HCT116 (cell line): ENCODE measurements around the gene TNRC6B. TPM values are rescaled to one million over a fixed set of nuclear protein-coding genes. Genes with fewer than 3 reads are reported as not detected.

ENCODE experiments used
- ATAC-seq: fragments of 200-7000 bp; cut with Tn5 transposase; 2 replicates; pipeline ENCODE4 v1.9.1; 2020; ENCODE audit warnings: mild to moderate bottlenecking, moderate library complexity
- BruUV-seq: library from RNA; stranded (reverse); fragments of 400-500 nt; replicated peaks from 2 replicates; lab custom pipeline; 2021; lab: Mats Ljungman, UMichigan
- CTCF ChIA-PET: fragments of 300-600 bp; sonication (Branson Sonifier 250); formaldehyde crosslinking; loops from one replicate; lab custom pipeline; 2021; ENCODE audit warnings: antibody characterized with exemption; lab: Charles Lee
- POLR2A ChIA-PET: fragments of 300-600, 350-600 bp; sonication (Branson Sonifier 250); formaldehyde crosslinking; loops from one replicate; lab custom pipeline; 2021; ENCODE audit warnings: antibody characterized with exemption; lab: Charles Lee
- RAD21 ChIA-PET, 2 experiments: fragments of 300-600 bp; sonication (Branson Sonifier 250); formaldehyde crosslinking; loops; one replicate each; lab custom pipeline; 2023; ENCODE audit warnings: low total read pairs in 2 of 2; ENCODE audit not compliant: uncharacterized antibody in 2 of 2, unreplicated experiment in 2 of 2, low non-redundant PET in 1 of 2; lab: Charles Lee
- DNase-seq: peaks from one replicate; pipeline ENCODE4 v3.0.0-alpha.2; 2010; ENCODE audit warnings: low read depth, low spot score
- H2AFZ ChIP-seq: fragments of 200-600 bp; shearing (Covaris generic), sonication (generic); 2 replicates; pipeline ENCODE4 v1.6.1; 2017; ENCODE audit warnings: low read depth, mixed run types, mixed read lengths, antibody characterized with exemption, low read length; ENCODE audit not compliant: poor library complexity, severe bottlenecking
- H3K27ac ChIP-seq: 2 replicates; pipeline ENCODE4 v1.5.1; 2012; ENCODE audit warnings: low read depth, low read length
- H3K27me3 ChIP-seq: fragments of 200-600 bp; sonication (generic); 2 replicates; pipeline ENCODE4 v1.6.1; 2016; ENCODE audit warnings: mixed run types, low read length, mixed read lengths; ENCODE audit not compliant: insufficient read depth
- H3K36me3 ChIP-seq, 2 experiments: fragments of 200-500 bp in 1 of 2; fragments of 200-600 bp in 1 of 2; sonication (Bioruptor generic) in 1 of 2; sonication (generic) in 1 of 2; 2 replicates each; pipeline versions ENCODE4 v1.5.1 to v1.6.1; 2014 to 2016; ENCODE audit warnings: low read length in 2 of 2, inconsistent platforms in 1 of 2, mixed read lengths in 1 of 2, mixed run types in 1 of 2; ENCODE audit not compliant: insufficient read depth in 2 of 2, control insufficient read depth in 1 of 2
- H3K4me1 ChIP-seq, 2 experiments: fragments of 200-600 bp in 1 of 2; sonication (generic) in 1 of 2; 2 replicates each; pipeline versions ENCODE4 v1.5.1 to v1.6.1; 2012 to 2017; ENCODE audit warnings: low read length in 2 of 2, inconsistent platforms in 1 of 2, mild to moderate bottlenecking in 1 of 2, mixed read lengths in 1 of 2, mixed run types in 1 of 2, moderate library complexity in 1 of 2; ENCODE audit not compliant: insufficient read depth in 2 of 2, control insufficient read depth in 1 of 2
- H3K4me2 ChIP-seq: fragments of 200-600 bp; sonication (generic); 2 replicates; pipeline ENCODE4 v1.6.1; 2017; ENCODE audit warnings: mixed run types, low read length, mixed read lengths
- H3K4me3 ChIP-seq, 2 experiments: fragments of 200-600 bp in 1 of 2; sonication (generic) in 1 of 2; replicated peaks in 1 of 2; 2 replicates each; pipeline ENCODE4 v1.5.1; 2011 to 2016; ENCODE audit warnings: low read length in 2 of 2, control low read depth in 1 of 2, low read depth in 1 of 2, mild to moderate bottlenecking in 1 of 2, mixed read lengths in 1 of 2, mixed run types in 1 of 2
- H3K79me2 ChIP-seq: fragments of 200-600 bp; sonication (generic); 2 replicates; pipeline ENCODE4 v1.6.1; 2017; ENCODE audit warnings: mild to moderate bottlenecking, mixed run types, low read length, moderate library complexity, mixed read lengths; ENCODE audit not compliant: insufficient read depth
- H3K9ac ChIP-seq: fragments of 200-600 bp; sonication (generic); 2 replicates; pipeline ENCODE4 v1.6.1; 2016; ENCODE audit warnings: low read length, mixed read lengths
- H3K9me2 ChIP-seq: fragments of 200-600 bp; sonication (generic), shearing (Covaris generic); 2 replicates; pipeline ENCODE4 v1.6.1; 2017; ENCODE audit warnings: mixed run types, mild to moderate bottlenecking, moderate library complexity; ENCODE audit not compliant: insufficient read depth
- H3K9me3 ChIP-seq, 2 experiments: fragments of 200-500 bp in 1 of 2; fragments of 200-600 bp in 1 of 2; sonication (Bioruptor generic) in 1 of 2; sonication (generic) in 1 of 2; 2 replicates each; pipeline ENCODE4 v1.6.1; 2014 to 2017; ENCODE audit warnings: low read length in 2 of 2, mixed read lengths in 2 of 2, inconsistent platforms in 1 of 2, low read depth in 1 of 2, mild to moderate bottlenecking in 1 of 2, mixed run types in 1 of 2, moderate library complexity in 1 of 2; ENCODE audit not compliant: control insufficient read depth in 1 of 2, insufficient read depth in 1 of 2
- H4K20me1 ChIP-seq: fragments of 200-600 bp; sonication (generic), shearing (Covaris generic); 2 replicates; pipeline ENCODE4 v1.6.1; 2017; ENCODE audit warnings: mixed run types, mild to moderate bottlenecking, moderate library complexity; ENCODE audit not compliant: insufficient read depth
- CEBPB ChIP-seq: IDR thresholded peaks from 2 replicates; pipeline ENCODE4 v1.6.1; 2012; ENCODE audit warnings: low read depth
- EGR1 ChIP-seq: IDR thresholded peaks from 2 replicates; pipeline ENCODE4 v1.6.1; 2012; ENCODE audit warnings: low read depth
- EZH2 ChIP-seq: fragments of 200-600 bp; sonication (generic); IDR thresholded peaks from 2 replicates; pipeline ENCODE4 v1.6.1; 2017; ENCODE audit warnings: antibody characterized with exemption, mixed run types
- FOSL1 ChIP-seq: IDR thresholded peaks from 2 replicates; pipeline ENCODE4 v1.6.1; 2012; ENCODE audit warnings: low read depth
- POLR2AphosphoS5 ChIP-seq: IDR thresholded peaks from 2 replicates; pipeline ENCODE4 v1.6.1; 2011; ENCODE audit warnings: mild to moderate bottlenecking, low read depth, low read length, moderate library complexity
- SIN3A ChIP-seq: IDR thresholded peaks from 2 replicates; pipeline ENCODE4 v1.6.1; 2012; ENCODE audit warnings: low read depth
- SP1 ChIP-seq: IDR thresholded peaks from 2 replicates; pipeline ENCODE4 v1.6.1; 2012; ENCODE audit warnings: low read depth
- SRF ChIP-seq: IDR thresholded peaks from 2 replicates; pipeline ENCODE4 v1.6.1; 2012; ENCODE audit warnings: low read depth
- TCF7L2 ChIP-seq: IDR thresholded peaks from 2 replicates; pipeline ENCODE4 v1.7.0; 2011; ENCODE audit warnings: borderline replicate concordance, inconsistent platforms; ENCODE audit not compliant: insufficient read depth, insufficient read length; ENCODE audit errors: extremely low read depth
- ZFX ChIP-seq: fragments of 450-650 bp; IDR thresholded peaks from 2 replicates; pipeline ENCODE4 v1.6.1; 2017
- ZNF274 ChIP-seq: fragments of 200-500 bp; sonication (Bioruptor generic); IDR thresholded peaks from 2 replicates; pipeline ENCODE4 v1.6.1; 2014; ENCODE audit warnings: mild to moderate bottlenecking, low read depth, low read length, inconsistent platforms
- intact Hi-C: fragments of 100-400 bp; cut with micrococcal nuclease; formaldehyde crosslinking; loops from 2 replicates; pipeline ENCODE4 v1.10.0; 2022
- total RNA-seq: library from RNA; stranded (reverse); gene quantifications from one replicate; pipeline ENCODE4 v1.2.1, GENCODE V29; 2021; ENCODE audit not compliant: unreplicated experiment
- TF ChIP-seq, protein P1 (sequence below): IDR thresholded peaks from 2 replicates; pipeline ENCODE4 v1.6.1; 2012
- TF ChIP-seq, protein P2 (sequence below): IDR thresholded peaks from 2 replicates; pipeline ENCODE4 v1.6.1; 2012; ENCODE audit warnings: low read depth
- TF ChIP-seq, protein P3 (sequence below), 3 experiments: fragments of 200-600 bp in 1 of 3; sonication (generic) in 1 of 3; IDR thresholded peaks in 2 of 3; conservative IDR thresholded peaks in 1 of 3; 2 replicates each; pipeline ENCODE4 v1.5.1; 2012 to 2017; ENCODE audit warnings: low read depth in 2 of 3, low read length in 2 of 3, antibody characterized with exemption in 1 of 3, borderline replicate concordance in 1 of 3, control low read depth in 1 of 3, mild to moderate bottlenecking in 1 of 3, mixed read lengths in 1 of 3, mixed run types in 1 of 3, moderate library complexity in 1 of 3; ENCODE audit not compliant: insufficient read depth in 1 of 3

The TNRC6B gene
- total RNA-seq, 1 experiment from 2014 or later, result 29.8 TPM

DNA sequence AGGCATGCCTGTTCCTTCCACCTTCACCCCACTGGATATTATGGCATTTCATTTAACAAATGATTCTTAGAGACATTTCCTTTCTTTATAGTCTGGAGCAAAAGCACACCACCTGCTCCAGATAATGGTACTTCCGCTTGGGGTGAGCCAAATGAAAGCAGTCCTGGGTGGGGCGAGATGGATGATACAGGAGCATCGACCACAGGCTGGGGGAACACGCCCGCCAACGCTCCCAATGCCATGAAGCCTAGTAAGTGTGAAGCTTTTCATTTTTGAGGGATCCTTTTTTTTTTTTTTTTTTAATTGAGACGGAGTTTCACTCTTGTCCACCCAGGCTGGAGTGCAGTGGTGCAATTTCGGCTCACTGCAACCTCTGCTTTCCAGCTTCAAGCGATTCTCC, 92.3 kb downstream of the TNRC6B start:
- CTCF ChIA-PET, result no interaction called here
- intact Hi-C loops, result no loop called here
- ATAC-seq (no peak), DNase-seq (no peak)
- TF ChIP-seq SP1 (no peak), FOSL1 (no peak), CEBPB (no peak), ZFX (no peak), TCF7L2 (no peak), SIN3A (no peak)
- TF ChIP-seq, protein P1, sequence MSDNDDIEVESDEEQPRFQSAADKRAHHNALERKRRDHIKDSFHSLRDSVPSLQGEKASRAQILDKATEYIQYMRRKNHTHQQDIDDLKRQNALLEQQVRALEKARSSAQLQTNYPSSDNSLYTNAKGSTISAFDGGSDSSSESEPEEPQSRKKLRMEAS, result no peak
- H3K27ac ChIP-seq, result no peak overlapping the region
- no peak overlapping the region for H3K4me3 ChIP-seq
- H4K20me1 ChIP-seq, result no peaks in the 10 kb centered on the region
- POLR2A ChIA-PET, result no interaction called here
- H2AFZ ChIP-seq, result no peak overlapping the region
- RAD21 ChIA-PET, result no interaction called here
- no peak overlapping the region for H3K4me2 ChIP-seq
- peaks cover 0 to 3% of the 10 kb centered on the region in 2 experiments; a peak in 2 of 4 replicates for H3K4me1 ChIP-seq
- no TSS peak for BruUV-seq
- no peaks in the 10 kb centered on the region for H3K9me3 ChIP-seq
- H3K9me2 ChIP-seq, result no peaks in the 10 kb centered on the region
- no peaks in the 10 kb centered on the region for H3K27me3 ChIP-seq
- peaks cover 0 to 10% of the 10 kb centered on the region in 2 experiments; a peak in 2 of 4 replicates for H3K36me3 ChIP-seq
- H3K79me2 ChIP-seq, result no peaks in the 10 kb centered on the region
- no peak overlapping the region for H3K9ac ChIP-seq

DNA sequence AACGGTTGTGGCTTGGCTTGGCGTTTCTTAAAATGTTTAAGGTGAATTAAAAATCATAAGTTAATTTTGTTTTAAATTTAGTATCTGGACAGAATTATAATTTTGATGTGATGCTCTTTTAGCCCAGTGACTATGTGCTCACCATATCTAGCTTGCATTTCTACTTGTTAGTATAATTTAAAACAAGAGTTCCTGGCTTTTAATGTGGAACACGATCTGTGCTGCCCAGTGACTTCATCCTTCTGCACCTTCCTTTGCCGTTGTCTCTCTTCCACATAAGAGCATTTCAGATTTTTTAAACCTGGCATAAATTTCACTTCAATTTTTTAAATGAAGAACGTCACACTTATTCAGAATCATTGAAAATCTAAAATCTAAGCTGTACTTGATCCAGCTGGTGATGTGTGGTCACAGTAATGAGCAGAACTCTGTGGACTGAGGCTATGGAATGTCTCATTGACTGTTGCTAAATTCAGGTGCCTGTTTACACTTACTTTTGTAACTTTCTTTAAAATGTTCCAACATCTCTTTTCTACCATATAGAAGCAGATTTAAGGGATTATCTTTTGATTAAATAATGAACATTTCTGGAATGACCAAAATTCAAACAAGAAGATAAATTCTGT, 93.1 kb downstream of the TNRC6B start:
- H3K4me3 ChIP-seq, result no peak overlapping the region
- ChIA-PET RAD21 (no interaction called here), CTCF (no interaction called here), POLR2A (no interaction called here)
- peaks cover 3 to 11% of the 10 kb centered on the region in 2 experiments; a peak in 3 of 4 replicates for H3K4me1 ChIP-seq
- no peak overlapping the region for H3K27ac ChIP-seq
- no peak overlapping the region for H3K4me2 ChIP-seq
- H3K36me3 ChIP-seq, result peaks cover 0 to 10% of the 10 kb centered on the region in 2 experiments; a peak in 2 of 4 replicates
- DNase-seq, result no peak
- no peak overlapping the region for H3K9ac ChIP-seq
- intact Hi-C loops, result no loop called here
- no TSS peak for BruUV-seq
- no peaks in the 10 kb centered on the region for H3K9me2 ChIP-seq
- no peak for ATAC-seq
- no peaks in the 10 kb centered on the region for H3K27me3 ChIP-seq
- H3K9me3 ChIP-seq, result no peaks in the 10 kb centered on the region
- TF ChIP-seq, protein P1, result no peak
- TF ChIP-seq SRF, result no peak
- TF ChIP-seq POLR2AphosphoS5, result no peak
- TF ChIP-seq, protein P2, sequence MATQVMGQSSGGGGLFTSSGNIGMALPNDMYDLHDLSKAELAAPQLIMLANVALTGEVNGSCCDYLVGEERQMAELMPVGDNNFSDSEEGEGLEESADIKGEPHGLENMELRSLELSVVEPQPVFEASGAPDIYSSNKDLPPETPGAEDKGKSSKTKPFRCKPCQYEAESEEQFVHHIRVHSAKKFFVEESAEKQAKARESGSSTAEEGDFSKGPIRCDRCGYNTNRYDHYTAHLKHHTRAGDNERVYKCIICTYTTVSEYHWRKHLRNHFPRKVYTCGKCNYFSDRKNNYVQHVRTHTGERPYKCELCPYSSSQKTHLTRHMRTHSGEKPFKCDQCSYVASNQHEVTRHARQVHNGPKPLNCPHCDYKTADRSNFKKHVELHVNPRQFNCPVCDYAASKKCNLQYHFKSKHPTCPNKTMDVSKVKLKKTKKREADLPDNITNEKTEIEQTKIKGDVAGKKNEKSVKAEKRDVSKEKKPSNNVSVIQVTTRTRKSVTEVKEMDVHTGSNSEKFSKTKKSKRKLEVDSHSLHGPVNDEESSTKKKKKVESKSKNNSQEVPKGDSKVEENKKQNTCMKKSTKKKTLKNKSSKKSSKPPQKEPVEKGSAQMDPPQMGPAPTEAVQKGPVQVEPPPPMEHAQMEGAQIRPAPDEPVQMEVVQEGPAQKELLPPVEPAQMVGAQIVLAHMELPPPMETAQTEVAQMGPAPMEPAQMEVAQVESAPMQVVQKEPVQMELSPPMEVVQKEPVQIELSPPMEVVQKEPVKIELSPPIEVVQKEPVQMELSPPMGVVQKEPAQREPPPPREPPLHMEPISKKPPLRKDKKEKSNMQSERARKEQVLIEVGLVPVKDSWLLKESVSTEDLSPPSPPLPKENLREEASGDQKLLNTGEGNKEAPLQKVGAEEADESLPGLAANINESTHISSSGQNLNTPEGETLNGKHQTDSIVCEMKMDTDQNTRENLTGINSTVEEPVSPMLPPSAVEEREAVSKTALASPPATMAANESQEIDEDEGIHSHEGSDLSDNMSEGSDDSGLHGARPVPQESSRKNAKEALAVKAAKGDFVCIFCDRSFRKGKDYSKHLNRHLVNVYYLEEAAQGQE, result no peak
- no peak for TF ChIP-seq EZH2
- no peak for TF ChIP-seq ZNF274
- TF ChIP-seq EGR1, result no peak
- TF ChIP-seq, protein P3, sequence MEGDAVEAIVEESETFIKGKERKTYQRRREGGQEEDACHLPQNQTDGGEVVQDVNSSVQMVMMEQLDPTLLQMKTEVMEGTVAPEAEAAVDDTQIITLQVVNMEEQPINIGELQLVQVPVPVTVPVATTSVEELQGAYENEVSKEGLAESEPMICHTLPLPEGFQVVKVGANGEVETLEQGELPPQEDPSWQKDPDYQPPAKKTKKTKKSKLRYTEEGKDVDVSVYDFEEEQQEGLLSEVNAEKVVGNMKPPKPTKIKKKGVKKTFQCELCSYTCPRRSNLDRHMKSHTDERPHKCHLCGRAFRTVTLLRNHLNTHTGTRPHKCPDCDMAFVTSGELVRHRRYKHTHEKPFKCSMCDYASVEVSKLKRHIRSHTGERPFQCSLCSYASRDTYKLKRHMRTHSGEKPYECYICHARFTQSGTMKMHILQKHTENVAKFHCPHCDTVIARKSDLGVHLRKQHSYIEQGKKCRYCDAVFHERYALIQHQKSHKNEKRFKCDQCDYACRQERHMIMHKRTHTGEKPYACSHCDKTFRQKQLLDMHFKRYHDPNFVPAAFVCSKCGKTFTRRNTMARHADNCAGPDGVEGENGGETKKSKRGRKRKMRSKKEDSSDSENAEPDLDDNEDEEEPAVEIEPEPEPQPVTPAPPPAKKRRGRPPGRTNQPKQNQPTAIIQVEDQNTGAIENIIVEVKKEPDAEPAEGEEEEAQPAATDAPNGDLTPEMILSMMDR (IDR thresholded peaks at IDR 0.05 in 2 of 3, conservative IDR thresholded peaks at IDR 0.05 in 1 of 3; ENCODE audit: borderline replicate concordance in 1 of 3, insufficient read depth in 1 of 3, low read depth in 2 of 3, low read length in 2 of 3), result no peak
- no peak overlapping the region for H2AFZ ChIP-seq
- no peaks in the 10 kb centered on the region for H4K20me1 ChIP-seq
- no peaks in the 10 kb centered on the region for H3K79me2 ChIP-seq
